NCI-H2196 treated with DMSO at 0.1 percent for 48 hours (cell line): ENCODE data around the gene KCNK4.
A peak's percentile ranks its signal among the peaks of the same experiment; 100 is the strongest.
"Not testable (repeated sequence)": the region's sequence is repeated elsewhere in the genome, so short reads cannot be mapped to it uniquely, and the experiment has no call there.

Experiments used
- DNase-seq: peaks from one replicate; lab custom pipeline; 2025; ENCODE audit not compliant: unreplicated experiment; lab: John Stamatoyannopoulos, UW

KCNK4 gene

GRCh38 chr11:64323373-64323772 lies 32.3 kb downstream of the KCNK4 start:
- DNase-seq: no peak

- not testable (repeated sequence) for DNase-seq
Measured at GRCh38 chr11:64323984-64324383, 32.9 kb downstream of the KCNK4 start.

- DNase-seq: no peak
Measured at GRCh38 chr11:64324692-64325469, 33.8 kb downstream of the KCNK4 start.

- no peak for DNase-seq
Measured at GRCh38 chr11:64327375-64327774, 36.3 kb downstream of the KCNK4 start.

GRCh38 chr11:64327993-64328392 lies 36.9 kb downstream of the KCNK4 start:
- no peak for DNase-seq

- DNase-seq: no peak
Measured at GRCh38 chr11:64330888-64331287, 39.8 kb downstream of the KCNK4 start.

GRCh38 chr11:64331569-64332371 lies 40.7 kb downstream of the KCNK4 start:
- DNase-seq: peak; percentile 59

- DNase-seq: no peak
Measured at GRCh38 chr11:64333556-64333955, 42.5 kb downstream of the KCNK4 start.

- DNase-seq: peak; percentile 70
Measured at GRCh38 chr11:64334764-64335735, 43.9 kb downstream of the KCNK4 start.

- DNase-seq: no peak
Measured at GRCh38 chr11:64337538-64338249, 46.6 kb downstream of the KCNK4 start.

GRCh38 chr11:64338716-64339115 lies 47.6 kb downstream of the KCNK4 start:
- DNase-seq: no peak

GRCh38 chr11:64339286-64339685 lies 48.2 kb downstream of the KCNK4 start:
- DNase-seq: no peak

- no peak for DNase-seq
Measured at GRCh38 chr11:64339754-64340408, 48.8 kb downstream of the KCNK4 start, which contains the start of gene CCDC88B. Gene CCDC88B, plus strand, starts transcription at chr11:64340204. Its CDS starts 63 bp downstream, at chr11:64340267.

GRCh38 chr11:64340671-64341335 lies 49.7 kb downstream of the KCNK4 start:
- no peak for DNase-seq

GRCh38 chr11:64341429-64341828 lies 50.3 kb downstream of the KCNK4 start:
- DNase-seq: no peak

GRCh38 chr11:64341851-64342791 lies 51.0 kb downstream of the KCNK4 start:
- DNase-seq: peak; percentile 80

- no peak for DNase-seq
Measured at GRCh38 chr11:64342869-64343745, 52.0 kb downstream of the KCNK4 start.
